ENCODE data around the gene BSDC1.
A peak's percentile ranks its signal among the peaks of the same experiment; 100 is the strongest.

Gene BSDC1

DNA sequence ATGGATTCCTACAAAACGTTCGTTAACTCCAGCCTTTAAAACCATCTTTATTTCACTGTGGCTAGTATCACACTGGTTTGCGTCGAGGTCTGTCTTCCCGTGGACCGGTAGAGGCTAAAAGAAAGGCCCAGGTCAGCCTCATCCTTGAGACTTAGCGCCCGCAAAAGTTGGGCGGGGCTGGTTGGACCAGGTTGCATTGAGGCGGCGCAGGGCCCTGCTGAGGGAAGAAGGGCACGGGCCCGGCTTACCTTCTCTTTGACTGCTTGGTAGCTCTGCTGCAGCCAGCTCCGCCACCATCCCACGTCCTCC, 455 bp downstream of the BSDC1 start:
- no peak for DNase-seq

DNA sequence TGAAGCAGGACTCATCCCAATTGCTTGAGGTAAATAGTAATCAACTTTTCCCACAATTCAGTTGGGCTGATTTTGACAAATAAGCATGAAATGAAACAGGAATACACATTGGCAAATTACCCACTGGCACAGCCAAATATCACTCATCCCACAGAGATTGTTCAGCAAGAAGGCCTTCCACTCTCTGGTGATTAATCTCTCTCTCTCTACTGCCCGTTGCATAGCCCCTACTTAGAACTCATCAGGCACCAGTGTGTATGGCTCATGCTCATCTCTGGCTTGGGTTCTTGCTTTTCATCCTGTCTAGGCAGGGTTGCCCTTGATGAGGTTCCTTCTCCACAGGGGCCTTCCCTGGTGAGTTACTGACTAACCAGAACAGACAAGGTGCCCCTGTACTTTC, 1.1 kb downstream of the BSDC1 start:
- DNase-seq: no peak

DNA sequence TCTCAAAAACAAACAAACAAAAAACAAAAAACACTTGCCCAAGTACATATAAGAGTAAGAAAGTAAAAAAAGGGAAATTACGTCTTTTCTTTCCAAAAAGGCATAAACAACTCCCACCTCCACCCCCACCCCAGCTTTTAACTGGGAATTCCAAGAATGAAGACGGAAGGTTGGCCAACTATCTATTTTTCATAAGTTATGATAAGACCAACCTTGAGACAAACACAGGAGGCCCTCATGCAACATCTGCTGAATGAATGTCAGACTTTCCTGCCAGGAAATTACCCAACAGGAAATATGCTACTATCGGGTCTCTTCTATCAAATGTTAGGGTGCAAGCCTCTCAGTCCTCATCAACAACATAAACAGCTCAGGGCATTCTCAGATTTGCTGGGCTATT, 1.9 kb downstream of the BSDC1 start:
- no peak for DNase-seq

GRCh38 chr1:32390904-32391870, 3.1 kb downstream of the BSDC1 start:
- DNase-seq: no peak

GRCh38 chr1:32388641-32389040, 5.6 kb downstream of the BSDC1 start:
- DNase-seq: no peak

GRCh38 chr1:32386676-32387392, 7.4 kb downstream of the BSDC1 start:
- DNase-seq: no peak

DNA sequence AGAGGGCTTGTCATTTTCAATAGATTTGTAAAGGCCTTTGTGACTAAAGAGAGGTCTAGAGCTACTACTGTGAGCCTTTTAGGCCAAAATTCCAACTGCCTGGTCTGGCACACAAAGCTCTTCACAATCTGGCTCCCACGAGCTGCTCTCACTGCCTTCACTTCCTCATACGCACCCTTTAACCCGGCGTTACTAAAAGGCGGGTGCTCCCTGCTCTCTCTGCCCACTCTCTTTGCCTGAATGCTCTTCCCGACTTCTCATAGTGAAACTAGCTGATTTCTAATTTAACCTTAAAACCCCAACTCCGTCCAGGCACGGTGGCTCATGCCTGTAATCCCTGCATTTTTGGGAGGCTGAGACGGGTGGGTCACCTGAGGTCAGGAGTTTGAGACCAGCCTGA, 14.2 kb downstream of the BSDC1 start:
- no peak for DNase-seq

GRCh38 chr1:32377541-32378220, 16.6 kb downstream of the BSDC1 start:
- no peak for DNase-seq

DNA sequence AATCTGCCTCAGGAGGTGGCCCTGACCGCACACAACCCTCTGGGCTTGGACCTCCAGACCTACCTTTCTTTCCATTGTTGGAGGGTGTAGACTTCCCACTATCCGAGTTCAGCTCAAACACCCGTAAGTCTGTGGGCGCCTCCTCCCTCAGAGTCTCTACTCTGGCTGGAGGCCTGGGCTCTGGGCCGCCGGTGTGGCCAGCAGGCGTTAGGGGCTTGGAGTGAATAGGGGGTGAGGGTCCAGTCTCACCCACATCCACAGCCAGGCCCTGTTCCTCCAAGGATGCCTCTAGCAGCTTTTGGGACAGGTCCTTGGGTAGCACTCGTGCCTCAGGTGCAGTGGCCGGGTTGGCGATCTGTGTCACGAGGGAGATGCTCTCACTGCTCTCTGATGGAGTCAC, 18.0 kb downstream of the BSDC1 start:
- no peak for DNase-seq

GRCh38 chr1:32373996-32374592, 20.1 kb downstream of the BSDC1 start:
- DNase-seq: no peak

DNA sequence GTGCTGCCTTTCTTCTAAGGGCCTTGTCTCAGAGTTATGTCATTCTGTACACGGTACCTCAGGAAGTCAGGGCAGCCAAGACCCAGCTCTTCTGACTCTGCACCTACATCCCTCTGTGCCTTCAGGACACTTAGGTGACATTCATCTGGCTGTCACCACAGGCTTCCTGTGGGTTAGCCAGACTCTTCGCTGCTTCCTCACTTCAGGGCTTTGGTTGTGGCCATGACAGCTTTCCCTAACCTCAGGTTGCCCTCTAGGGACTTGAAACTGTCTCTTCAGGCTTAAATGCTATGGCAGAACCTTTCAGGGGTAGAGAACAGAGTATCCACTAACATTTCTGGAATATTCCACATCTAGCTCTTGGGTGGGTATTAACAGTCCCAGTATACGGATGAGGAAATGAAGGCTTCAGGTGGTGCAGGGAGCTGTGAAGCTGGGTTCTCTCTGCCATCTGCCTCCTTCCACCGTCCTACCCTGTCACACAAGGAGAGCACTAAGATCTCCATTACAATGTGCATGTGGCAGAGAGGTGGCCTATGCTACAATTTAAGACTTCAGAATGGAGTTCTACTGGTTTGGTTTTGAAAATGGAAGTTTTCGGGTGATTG, 22.0 kb downstream of the BSDC1 start:
- DNase-seq: peak; percentile 77

- no peak for DNase-seq
Observed at GRCh38 chr1:32367912-32368635, 26.2 kb downstream of the BSDC1 start.

DNA sequence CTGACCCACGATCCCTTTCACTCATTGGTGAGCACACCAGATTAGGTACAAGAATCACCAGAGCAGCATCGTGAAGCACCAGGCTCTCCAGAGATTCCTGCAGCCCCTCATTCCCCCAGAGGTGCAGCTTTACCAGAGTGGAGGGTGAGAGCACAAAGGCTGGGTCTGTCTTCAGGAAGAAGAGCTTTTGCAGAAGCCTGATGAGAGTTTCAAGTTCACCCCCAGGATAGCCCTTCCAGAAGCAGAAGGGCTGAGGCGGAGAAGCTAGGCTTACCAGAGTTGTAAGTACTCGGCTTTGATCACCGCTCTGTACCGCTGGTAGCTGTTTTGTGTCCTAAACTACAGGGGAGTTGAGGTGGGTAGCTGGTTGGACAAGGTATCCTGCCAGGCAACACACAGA, 28.8 kb downstream of the BSDC1 start:
- DNase-seq: no peak

DNA sequence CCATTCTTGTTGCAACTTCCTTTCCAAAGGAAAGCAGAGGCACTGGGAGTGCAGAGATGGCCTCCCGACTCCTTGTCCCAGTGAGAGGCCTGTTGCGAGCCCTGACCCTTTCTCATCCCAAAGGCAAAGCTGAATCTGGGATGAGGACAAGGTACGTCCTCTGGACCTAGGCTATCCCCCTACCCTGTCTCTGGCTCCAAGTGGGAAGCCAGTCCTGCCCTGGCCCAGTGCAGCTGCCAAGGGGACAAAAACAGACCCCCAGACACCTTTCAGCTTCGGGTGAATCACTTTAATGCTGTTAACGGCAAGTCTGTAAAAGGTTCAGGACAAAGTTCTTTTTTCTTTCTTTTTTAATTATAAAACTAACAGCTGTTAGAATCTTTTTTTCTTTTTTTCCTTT, 29.4 kb downstream of the BSDC1 start:
- no peak for DNase-seq

DNA sequence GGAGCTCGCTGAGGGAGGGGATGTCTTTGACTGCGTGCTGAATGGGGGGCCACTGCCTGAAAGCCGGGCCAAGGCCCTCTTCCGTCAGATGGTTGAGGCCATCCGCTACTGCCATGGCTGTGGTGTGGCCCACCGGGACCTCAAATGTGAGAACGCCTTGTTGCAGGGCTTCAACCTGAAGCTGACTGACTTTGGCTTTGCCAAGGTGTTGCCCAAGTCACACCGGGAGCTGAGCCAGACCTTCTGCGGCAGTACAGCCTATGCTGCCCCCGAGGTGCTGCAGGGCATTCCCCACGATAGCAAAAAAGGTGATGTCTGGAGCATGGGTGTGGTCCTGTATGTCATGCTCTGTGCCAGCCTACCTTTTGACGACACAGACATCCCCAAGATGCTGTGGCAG, 30.5 kb downstream of the BSDC1 start:
- DNase-seq: no peak

GRCh38 chr1:32362474-32363313, 31.5 kb downstream of the BSDC1 start, which contains the start of the genes FAM229A and TSSK3:
Gene FAM229A, minus strand, starts transcription at chr1:32362485. Its CDS starts 394 bp downstream, at chr1:32362091.
Gene TSSK3, plus strand, starts transcription at chr1:32362539. Its CDS starts 163 bp downstream, at chr1:32362702.
- DNase-seq: no peak

DNA sequence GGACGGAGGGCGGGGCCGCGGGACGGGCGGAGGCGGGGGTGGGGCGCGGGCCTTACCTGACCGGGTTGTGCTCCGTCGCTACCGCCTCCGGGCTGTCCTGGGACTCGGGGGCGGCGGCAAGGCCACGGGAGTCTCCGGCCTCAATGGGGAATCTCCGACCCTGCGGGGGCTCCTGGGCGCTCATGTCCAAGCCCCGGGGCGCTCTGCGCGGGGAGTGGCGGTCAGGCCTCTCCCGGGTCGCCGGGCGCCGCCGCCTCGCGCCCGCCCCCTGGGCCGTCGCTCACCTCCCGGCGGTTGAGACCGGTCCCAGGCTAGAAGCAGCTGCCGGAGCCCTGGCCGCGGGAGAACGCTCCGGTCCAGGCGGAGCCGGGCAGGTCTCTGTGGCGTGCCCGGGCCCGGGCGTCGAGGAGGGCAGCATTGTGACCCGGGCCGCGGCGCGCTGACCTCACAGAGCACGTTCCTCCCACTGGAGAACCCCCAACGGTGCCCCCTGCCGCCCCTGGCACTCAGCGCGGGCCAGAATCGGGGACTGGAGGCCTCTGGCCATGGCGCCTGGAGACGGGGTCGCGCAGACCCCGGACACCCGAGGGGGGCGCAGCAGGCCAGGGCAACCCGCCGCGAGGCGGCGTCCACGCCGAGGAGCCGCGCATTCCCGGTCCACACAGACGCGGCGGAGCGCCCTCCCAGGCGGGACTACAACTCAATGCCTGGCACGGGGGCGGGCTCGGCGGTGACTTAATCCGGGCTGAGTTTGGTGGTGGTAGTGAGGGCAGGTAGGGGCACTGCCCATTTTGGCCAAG, 32.4 kb downstream of the BSDC1 start:
- peak; percentile 71 for DNase-seq

GRCh38 chr1:32361308-32361673, 33.0 kb downstream of the BSDC1 start:
- DNase-seq: no peak

GRCh38 chr1:32358435-32358834, 35.8 kb downstream of the BSDC1 start:
- no peak for DNase-seq

GRCh38 chr1:32357614-32358013, 36.6 kb downstream of the BSDC1 start:
- DNase-seq: no peak
